Brain microvascular endothelial cell (primary cell): ENCODE data around the gene CCL23.

Experiments used
- DNase-seq: peaks from one replicate; pipeline ENCODE4 v3.0.0-alpha.2; 2020
- H3K27ac ChIP-seq: fragments of 250-450 bp; sonication (Bioruptor Pico); 2 replicates; pipeline ENCODE4 v1.5.1; 2020; ENCODE audit warnings: mild to moderate bottlenecking, moderate library complexity
- H3K27me3 ChIP-seq: fragments of 250-450 bp; sonication (Bioruptor Pico); replicated peaks from 2 replicates; pipeline ENCODE4 v1.5.1; 2020; ENCODE audit warnings: mild to moderate bottlenecking
- H3K36me3 ChIP-seq: fragments of 250-450 bp; sonication (Bioruptor Pico); replicated peaks from 2 replicates; pipeline ENCODE4 v1.5.1; 2020; ENCODE audit warnings: mild to moderate bottlenecking
- H3K4me3 ChIP-seq: 2 replicates; pipeline ENCODE4 v1.5.1; 2011; ENCODE audit warnings: low read depth, mild to moderate bottlenecking, control low read depth, low read length, moderate library complexity
- CTCF ChIP-seq: IDR thresholded peaks from 2 replicates; pipeline ENCODE4 v1.5.1; 2011; ENCODE audit warnings: low read depth, mild to moderate bottlenecking, moderate library complexity, low read length, control low read depth, inconsistent platforms; ENCODE audit errors: missing control alignments
- in situ Hi-C: cut with HindIII; loops from 2 replicates; pipeline ENCODE4 v1.10.0; 2017; ENCODE audit warnings: low sequenced_read_pairs, low pct_ligation_motif_present

CCL23 gene

DNA sequence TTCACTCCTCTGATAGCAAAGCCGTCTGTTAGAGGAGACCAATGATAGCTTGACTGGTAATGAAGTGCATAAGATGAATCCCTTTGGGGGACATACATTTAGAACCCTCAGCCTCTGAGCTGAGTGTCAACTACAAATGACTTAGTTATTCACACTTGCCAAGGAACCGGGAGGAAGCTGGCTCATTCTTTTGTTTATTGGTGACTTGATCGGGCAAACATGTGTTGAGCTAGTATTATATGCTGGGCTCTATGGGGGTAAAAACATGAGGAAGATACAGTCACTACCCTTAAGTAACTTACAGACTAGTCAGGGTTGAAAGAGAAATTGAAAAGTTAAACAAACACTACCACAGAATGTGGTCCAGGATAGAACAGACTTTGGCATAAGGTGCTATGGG is 39.4 kb downstream of the CCL23 start:
- no peaks in the 10 kb centered on the region for H3K27me3 ChIP-seq
- no peak for DNase-seq
- in situ Hi-C loops = no loop called here
- no peaks in the 10 kb centered on the region for H3K36me3 ChIP-seq
- no peak overlapping the region for H3K4me3 ChIP-seq
- no peak for TF ChIP-seq CTCF
- H3K27ac ChIP-seq = no peak overlapping the region

DNA sequence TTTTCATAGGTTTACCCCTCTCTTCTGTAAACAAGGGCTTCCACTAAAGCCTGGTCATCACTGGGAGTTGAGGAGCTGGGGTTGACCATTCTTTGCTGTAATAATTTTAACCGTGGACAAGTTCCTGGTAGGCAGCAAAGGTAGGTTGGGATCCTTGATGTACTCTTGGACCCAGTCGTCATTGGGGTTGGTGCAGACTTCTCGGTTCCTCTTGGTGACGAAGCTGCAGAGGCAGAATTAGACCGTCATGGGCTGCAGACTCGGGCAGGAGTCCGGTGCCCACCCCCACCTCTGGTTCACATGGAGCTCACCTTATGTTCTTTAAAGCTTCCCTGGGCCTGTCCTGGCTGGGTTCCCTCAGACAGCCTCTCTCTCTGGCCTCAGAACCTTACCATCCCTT is 40.3 kb downstream of the CCL23 start:
- H3K36me3 ChIP-seq = no peaks in the 10 kb centered on the region
- in situ Hi-C loops = no loop called here
- H3K27me3 ChIP-seq = no peaks in the 10 kb centered on the region
- DNase-seq = no peak
- H3K4me3 ChIP-seq = no peak overlapping the region
- TF ChIP-seq CTCF = no peak
- H3K27ac ChIP-seq = no peak overlapping the region

- in situ Hi-C loops = no loop called here
- Histone ChIP-seq H3K36me3 (no peaks in the 10 kb centered on the region), H3K27ac (no peak overlapping the region), H3K27me3 (no peaks in the 10 kb centered on the region), H3K4me3 (no peak overlapping the region)
- peak; percentile 36 for DNase-seq
- no peak for TF ChIP-seq CTCF
These were observed 44.2 kb downstream of the CCL23 start for GRCh38 chr17:35973333-35974260.

- no peak for TF ChIP-seq CTCF
- in situ Hi-C loops = no loop called here
- no peak overlapping the region for H3K27ac ChIP-seq
- no peak for DNase-seq
- no peaks in the 10 kb centered on the region for H3K36me3 ChIP-seq
- H3K4me3 ChIP-seq = no peak overlapping the region
- H3K27me3 ChIP-seq = no peaks in the 10 kb centered on the region
These were observed 44.8 kb downstream of the CCL23 start for GRCh38 chr17:35972945-35973332.

DNA sequence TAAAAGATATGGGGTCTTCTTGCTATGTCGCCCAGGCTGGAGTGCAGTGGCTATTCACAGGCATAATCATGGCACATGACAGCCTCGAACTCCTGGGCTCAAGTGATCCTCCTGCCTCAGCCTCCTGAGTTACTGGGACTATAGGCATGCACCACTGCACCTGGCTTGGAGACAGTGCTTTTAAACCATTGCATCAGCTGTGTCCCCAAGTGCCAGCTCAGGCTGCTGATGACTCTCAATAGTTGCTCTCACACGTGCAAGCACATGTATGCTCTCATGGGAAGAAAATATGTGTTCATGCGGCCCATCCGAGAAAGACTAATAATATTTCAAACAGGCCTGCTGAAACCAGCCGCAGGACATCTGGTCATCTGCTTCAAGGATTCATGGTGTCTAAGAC is 45.2 kb downstream of the CCL23 start:
- in situ Hi-C loops = no loop called here
- H3K36me3 ChIP-seq = no peaks in the 10 kb centered on the region
- no peak overlapping the region for H3K27ac ChIP-seq
- no peak for DNase-seq
- no peak for TF ChIP-seq CTCF
- H3K27me3 ChIP-seq = no peaks in the 10 kb centered on the region
- no peak overlapping the region for H3K4me3 ChIP-seq

DNA sequence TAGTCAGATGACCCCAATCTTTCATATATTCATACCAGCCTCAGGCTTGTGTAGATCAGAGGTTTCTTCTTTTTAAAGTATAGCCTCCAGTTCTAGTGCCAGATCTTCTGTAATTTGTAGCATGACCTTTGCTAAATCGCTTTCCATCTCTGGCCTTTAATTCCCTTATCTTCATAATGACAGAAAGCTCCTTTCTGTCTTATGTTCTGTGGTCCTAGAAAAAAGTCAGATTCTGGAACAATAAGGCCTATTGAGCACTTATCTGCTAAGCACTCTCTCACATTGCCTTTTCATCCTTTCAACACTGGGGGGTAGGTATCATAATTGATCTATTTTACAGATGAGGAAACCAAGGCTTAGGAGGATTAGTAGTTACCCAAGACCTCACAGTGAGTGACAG is 45.7 kb downstream of the CCL23 start:
- Histone ChIP-seq H3K36me3 (no peaks in the 10 kb centered on the region), H3K4me3 (no peak overlapping the region), H3K27ac (no peak overlapping the region), H3K27me3 (no peaks in the 10 kb centered on the region)
- in situ Hi-C loops = no loop called here
- no peak for TF ChIP-seq CTCF
- no peak for DNase-seq
